Astrocyte (in vitro differentiated cells and primary cell): ENCODE results near the gene FTO.

Experiments used
- EZH2 ChIP-seq: IDR thresholded peaks from 2 replicates; pipeline ENCODE4 v1.6.1; 2012; ENCODE audit warnings: mild to moderate bottlenecking, low read length, inconsistent platforms; ENCODE audit not compliant: insufficient read depth
- TF ChIP-seq, protein P1 (sequence below): IDR thresholded peaks from 2 replicates; pipeline ENCODE4 v1.5.1; 2011; ENCODE audit warnings: low read depth, mild to moderate bottlenecking, inconsistent platforms, low read length, moderate library complexity; ENCODE audit not compliant: insufficient read depth

DNA sequence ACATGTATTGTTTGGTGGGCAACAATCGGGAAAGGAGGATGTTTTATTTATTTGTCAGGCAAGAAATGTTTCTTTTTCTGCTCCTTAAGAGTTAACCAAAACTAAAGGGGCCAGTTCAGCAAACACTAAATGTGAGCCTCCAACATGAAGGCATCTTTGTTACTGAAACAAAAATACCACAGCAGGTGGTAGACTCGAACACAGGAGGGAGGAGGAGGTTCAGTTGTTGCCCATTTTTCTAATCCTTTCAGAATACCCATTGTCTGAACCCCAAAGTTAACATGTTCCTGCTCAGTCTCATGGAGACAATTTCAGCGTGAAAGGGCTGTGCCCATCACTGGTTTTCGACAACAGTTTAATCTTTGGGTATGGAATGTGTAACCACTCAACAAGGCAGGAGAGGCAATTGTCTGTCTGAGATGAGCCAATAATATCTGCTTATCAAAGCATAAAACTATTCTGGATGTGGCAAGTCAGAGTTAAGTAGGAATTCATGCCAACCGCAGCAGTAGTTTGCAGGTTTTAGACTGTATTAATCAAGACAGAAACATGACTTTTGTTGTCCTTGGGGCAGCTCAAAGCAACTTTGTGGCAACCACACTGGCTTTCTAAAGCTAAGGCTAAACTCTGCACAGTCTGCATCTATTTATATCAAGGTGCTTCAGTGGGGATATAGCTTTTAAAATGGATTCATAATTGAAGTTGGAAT lies 211.7 kb downstream of the FTO start:
- TF ChIP-seq, protein P1, sequence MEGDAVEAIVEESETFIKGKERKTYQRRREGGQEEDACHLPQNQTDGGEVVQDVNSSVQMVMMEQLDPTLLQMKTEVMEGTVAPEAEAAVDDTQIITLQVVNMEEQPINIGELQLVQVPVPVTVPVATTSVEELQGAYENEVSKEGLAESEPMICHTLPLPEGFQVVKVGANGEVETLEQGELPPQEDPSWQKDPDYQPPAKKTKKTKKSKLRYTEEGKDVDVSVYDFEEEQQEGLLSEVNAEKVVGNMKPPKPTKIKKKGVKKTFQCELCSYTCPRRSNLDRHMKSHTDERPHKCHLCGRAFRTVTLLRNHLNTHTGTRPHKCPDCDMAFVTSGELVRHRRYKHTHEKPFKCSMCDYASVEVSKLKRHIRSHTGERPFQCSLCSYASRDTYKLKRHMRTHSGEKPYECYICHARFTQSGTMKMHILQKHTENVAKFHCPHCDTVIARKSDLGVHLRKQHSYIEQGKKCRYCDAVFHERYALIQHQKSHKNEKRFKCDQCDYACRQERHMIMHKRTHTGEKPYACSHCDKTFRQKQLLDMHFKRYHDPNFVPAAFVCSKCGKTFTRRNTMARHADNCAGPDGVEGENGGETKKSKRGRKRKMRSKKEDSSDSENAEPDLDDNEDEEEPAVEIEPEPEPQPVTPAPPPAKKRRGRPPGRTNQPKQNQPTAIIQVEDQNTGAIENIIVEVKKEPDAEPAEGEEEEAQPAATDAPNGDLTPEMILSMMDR = no peak
- no peak for TF ChIP-seq EZH2
